Osteocyte (in vitro differentiated cells): Measurements from ENCODE around the gene STYK1. TPM values are rescaled to one million over a fixed set of nuclear protein-coding genes. Genes with fewer than 3 reads are reported as not detected.
A peak's percentile ranks its signal among the peaks of the same experiment; 100 is the strongest.
"Not testable (repeated sequence)": the region's sequence is repeated elsewhere in the genome, so short reads cannot be mapped to it uniquely, and the experiment has no call there.

ENCODE experiments used
- DNase-seq: peaks from one replicate; pipeline ENCODE4 v3.0.0; 2021; ENCODE audit warnings: mixed read lengths; ENCODE audit not compliant: unreplicated experiment; ENCODE audit errors: extremely low spot score
- H3K27ac Mint-ChIP-seq: one replicate; pipeline ENCODE4 v1.8.0; 2021; ENCODE audit warnings: mild to moderate bottlenecking, mixed read lengths; ENCODE audit not compliant: unreplicated experiment
- H3K27me3 Mint-ChIP-seq: one replicate; pipeline ENCODE4 v1.8.0; 2021; ENCODE audit warnings: mixed read lengths; ENCODE audit not compliant: unreplicated experiment
- H3K36me3 Mint-ChIP-seq: one replicate; pipeline ENCODE4 v1.8.0; 2021; ENCODE audit warnings: mixed read lengths; ENCODE audit not compliant: unreplicated experiment
- H3K4me1 Mint-ChIP-seq: one replicate; pipeline ENCODE4 v1.8.0; 2021; ENCODE audit warnings: mixed read lengths; ENCODE audit not compliant: unreplicated experiment
- H3K4me3 Mint-ChIP-seq: one replicate; pipeline ENCODE4 v1.8.0; 2021; ENCODE audit warnings: mild to moderate bottlenecking, moderate library complexity, mixed read lengths; ENCODE audit not compliant: unreplicated experiment
- H3K9me3 Mint-ChIP-seq: one replicate; pipeline ENCODE4 v1.8.0; 2021; ENCODE audit warnings: mixed read lengths; ENCODE audit not compliant: unreplicated experiment
- CTCF ChIP-seq: fragments of 200-600 bp; sonication (generic); IDR thresholded peaks from 2 replicates; pipeline ENCODE4 v1.5.0; 2021; ENCODE audit warnings: antibody characterized with exemption, mild to moderate bottlenecking, moderate library complexity
- total RNA-seq: library from RNA; stranded (reverse); gene quantifications from 2 replicates; pipeline ENCODE4 v1.2.1, GENCODE V29; 2021

The STYK1 gene
- total RNA-seq, 1 donor from 2014 or later, result 0.48 TPM

- peaks cover 4% of the 10 kb centered on the region for H3K9me3 Mint-ChIP-seq
- no peak for TF ChIP-seq CTCF
- H3K4me1 Mint-ChIP-seq, result no peaks in the 10 kb centered on the region
- H3K27ac Mint-ChIP-seq, result no peak overlapping the region
- H3K36me3 Mint-ChIP-seq, result no peaks in the 10 kb centered on the region
- no peaks in the 10 kb centered on the region for H3K27me3 Mint-ChIP-seq
- no peak overlapping the region for H3K4me3 Mint-ChIP-seq
- DNase-seq, result no peak
Observed at GRCh38 chr12:10654003-10654402, 19.8 kb downstream of the STYK1 start.

- peaks cover 10% of the 10 kb centered on the region for H3K9me3 Mint-ChIP-seq
- no peaks in the 10 kb centered on the region for H3K4me1 Mint-ChIP-seq
- no peak for DNase-seq
- no peak overlapping the region for H3K27ac Mint-ChIP-seq
- TF ChIP-seq CTCF, result no peak
- H3K4me3 Mint-ChIP-seq, result no peak overlapping the region
- H3K27me3 Mint-ChIP-seq, result no peaks in the 10 kb centered on the region
- H3K36me3 Mint-ChIP-seq, result peaks cover 2% of the 10 kb centered on the region
Observed at GRCh38 chr12:10652192-10652591, 21.7 kb downstream of the STYK1 start.

- H3K9me3 Mint-ChIP-seq, result peaks cover 29% of the 10 kb centered on the region
- not testable (repeated sequence) for DNase-seq, H3K4me1 Mint-ChIP-seq, H3K27ac Mint-ChIP-seq, H3K27me3 Mint-ChIP-seq, H3K4me3 Mint-ChIP-seq
- peaks cover 11% of the 10 kb centered on the region for H3K36me3 Mint-ChIP-seq
Observed at GRCh38 chr12:10646576-10646975, 27.3 kb downstream of the STYK1 start.

- Mint-ChIP-seq H3K4me1 (peaks cover 7% of the 10 kb centered on the region), H3K4me3 (no peak overlapping the region), H3K36me3 (peaks cover 11% of the 10 kb centered on the region), H3K9me3 (peaks cover 29% of the 10 kb centered on the region), H3K27ac (no peak overlapping the region), H3K27me3 (no peaks in the 10 kb centered on the region)
- DNase-seq, result no peak
- no peak for TF ChIP-seq CTCF
Observed at GRCh38 chr12:10645910-10646309, 27.9 kb downstream of the STYK1 start.

- Mint-ChIP-seq H3K36me3 (peaks cover 9% of the 10 kb centered on the region), H3K27me3 (no peaks in the 10 kb centered on the region)
- no peak for DNase-seq
Observed at GRCh38 chr12:10641735-10642500, 31.9 kb downstream of the STYK1 start.

More at GRCh38 chr12:10641735-10642500, 31.9 kb downstream of the STYK1 start:
- H3K27ac Mint-ChIP-seq, result peak overlapping the region; percentile 29
- H3K9me3 Mint-ChIP-seq, result peaks cover 20% of the 10 kb centered on the region
- peaks cover 7% of the 10 kb centered on the region for H3K4me1 Mint-ChIP-seq
- TF ChIP-seq CTCF, result no peak
- no peak overlapping the region for H3K4me3 Mint-ChIP-seq
